ENCODE results near the gene CELF5.

Gene CELF5

GRCh38 chr19:3344608-3345598, 120.4 kb downstream of the CELF5 start:
- DNase-seq (ENCODE audit: low read depth, low spot score): no peak
- TF ChIP-seq CTCF (IDR thresholded peaks at IDR 0.05; ENCODE audit: low read depth, low read length): no peak
- in situ Hi-C loops (cut with HindIII; ENCODE audit: low sequenced_read_pairs): no loop called here
- H3K4me3 ChIP-seq (ENCODE audit: low read depth, low read length): no peak overlapping the region

- no peak for TF ChIP-seq CTCF (IDR thresholded peaks at IDR 0.05; ENCODE audit: low read depth, low read length)
- no peak overlapping the region for H3K4me3 ChIP-seq (ENCODE audit: low read depth, low read length)
- in situ Hi-C loops (cut with HindIII; ENCODE audit: low sequenced_read_pairs): no loop called here
- DNase-seq (ENCODE audit: low read depth, low spot score): no peak
Measured at GRCh38 chr19:3345850-3346460, 121.5 kb downstream of the CELF5 start.

Measured in astrocyte of the spinal cord (primary cell).